ENCODE data around the gene DLG3. TPM values are rescaled to one million over a fixed set of nuclear protein-coding genes. Genes with fewer than 3 reads are reported as not detected.

Gene DLG3
- total RNA-seq, 4 donors from 2014 or later, result 21.7 to 27.0 (median 22.5) TPM

DNA sequence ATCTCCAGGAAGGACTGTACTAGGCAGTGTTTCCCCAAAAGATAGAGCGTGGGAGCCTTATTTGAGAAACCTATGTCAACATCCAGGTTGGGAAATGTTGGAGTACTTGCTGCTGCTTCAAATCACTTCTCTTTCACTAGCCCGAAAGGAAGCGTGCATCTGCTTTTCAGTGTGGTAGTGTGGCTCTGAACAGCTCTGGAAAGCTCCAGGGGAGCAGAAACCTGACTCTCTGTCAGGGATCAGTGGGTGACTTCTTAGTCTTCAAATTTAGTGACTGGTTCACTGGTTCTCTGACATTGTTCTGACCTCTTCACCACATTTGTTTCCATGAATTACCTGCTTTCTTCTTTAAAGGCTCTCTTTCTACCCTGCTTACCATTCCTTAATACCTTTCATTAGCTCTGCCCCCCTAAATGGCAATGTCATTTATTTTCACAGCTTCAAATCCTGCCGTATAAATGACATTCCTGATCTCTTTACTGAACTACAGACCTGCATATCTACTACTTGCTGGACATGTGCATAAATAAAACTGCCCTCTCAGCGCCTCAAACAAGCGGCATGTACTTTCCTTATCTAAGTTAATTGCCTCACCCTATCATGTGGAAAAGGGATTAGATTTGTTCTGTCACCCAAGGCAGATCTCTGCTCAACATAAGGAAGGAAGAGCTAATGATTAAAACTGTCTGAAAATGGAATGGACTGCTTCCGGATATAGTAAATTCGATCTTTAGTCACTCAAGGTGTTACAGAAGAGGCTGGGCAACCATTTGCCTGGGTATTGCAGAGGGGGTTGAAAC is 37.0 kb downstream of the DLG3 start:
- Histone ChIP-seq H3K36me3 (no peaks in the 10 kb centered on the region), H3K9me3 (no peaks in the 10 kb centered on the region), H3K27ac (replicated peaks in 1 of 4) (peak overlapping the region; percentile 74 to 81 (median 74)), H3K27me3 (peaks cover 0 to 4% (median 0%) of the 10 kb centered on the region in 4 donors), H3K4me3 (no peak overlapping the region), H3K4me1 (peaks cover 22 to 53% (median 49%) of the 10 kb centered on the region in 4 donors)
- 66% methylated on average over 8 of the region's 8 CpGs for WGBS
- DNase-seq (ENCODE audit: extremely low spot score), result no peak
- TF ChIP-seq, protein P1, sequence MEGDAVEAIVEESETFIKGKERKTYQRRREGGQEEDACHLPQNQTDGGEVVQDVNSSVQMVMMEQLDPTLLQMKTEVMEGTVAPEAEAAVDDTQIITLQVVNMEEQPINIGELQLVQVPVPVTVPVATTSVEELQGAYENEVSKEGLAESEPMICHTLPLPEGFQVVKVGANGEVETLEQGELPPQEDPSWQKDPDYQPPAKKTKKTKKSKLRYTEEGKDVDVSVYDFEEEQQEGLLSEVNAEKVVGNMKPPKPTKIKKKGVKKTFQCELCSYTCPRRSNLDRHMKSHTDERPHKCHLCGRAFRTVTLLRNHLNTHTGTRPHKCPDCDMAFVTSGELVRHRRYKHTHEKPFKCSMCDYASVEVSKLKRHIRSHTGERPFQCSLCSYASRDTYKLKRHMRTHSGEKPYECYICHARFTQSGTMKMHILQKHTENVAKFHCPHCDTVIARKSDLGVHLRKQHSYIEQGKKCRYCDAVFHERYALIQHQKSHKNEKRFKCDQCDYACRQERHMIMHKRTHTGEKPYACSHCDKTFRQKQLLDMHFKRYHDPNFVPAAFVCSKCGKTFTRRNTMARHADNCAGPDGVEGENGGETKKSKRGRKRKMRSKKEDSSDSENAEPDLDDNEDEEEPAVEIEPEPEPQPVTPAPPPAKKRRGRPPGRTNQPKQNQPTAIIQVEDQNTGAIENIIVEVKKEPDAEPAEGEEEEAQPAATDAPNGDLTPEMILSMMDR (IDR thresholded peaks at IDR 0.05), result no peak
- TF ChIP-seq POLR2A (IDR thresholded peaks at IDR 0.05; ENCODE audit: low read depth) (no peak), EP300 (IDR thresholded peaks at IDR 0.05) (no peak), POLR2AphosphoS5 (IDR thresholded peaks at IDR 0.05) (no peak)
- intact Hi-C loops (cut with DNase I), result no loop called here

DNA sequence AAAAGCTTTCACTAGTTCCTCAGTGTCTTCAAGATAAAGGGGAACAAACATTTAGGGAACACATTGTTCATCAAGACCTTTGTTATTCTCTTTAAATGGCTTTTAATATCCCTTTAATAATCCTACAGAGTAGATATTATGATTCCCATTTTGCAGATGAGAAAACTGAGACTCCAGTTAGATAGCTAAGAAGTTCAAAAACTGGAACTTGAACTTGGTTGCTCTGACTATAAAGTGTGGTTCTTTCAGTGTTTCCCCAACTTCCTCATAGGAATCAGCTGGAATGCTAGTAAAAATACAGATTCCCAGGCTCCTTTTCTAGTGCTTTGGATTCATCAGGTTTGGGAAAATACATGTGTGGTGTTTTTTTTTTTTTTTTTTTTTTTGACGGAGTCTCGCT is 37.7 kb downstream of the DLG3 start:
- TF ChIP-seq POLR2A (IDR thresholded peaks at IDR 0.05; ENCODE audit: low read depth), result no peak
- TF ChIP-seq, protein P1 (IDR thresholded peaks at IDR 0.05), result no peak
- no peak for TF ChIP-seq POLR2AphosphoS5 (IDR thresholded peaks at IDR 0.05)
- intact Hi-C loops (cut with DNase I), result no loop called here
- Histone ChIP-seq H3K4me3 (no peak overlapping the region), H3K9me3 (no peaks in the 10 kb centered on the region), H3K27ac (replicated peaks in 1 of 4) (peak overlapping the region in 1 of 4 donors; percentile 81), H3K36me3 (no peaks in the 10 kb centered on the region), H3K27me3 (peaks cover 0 to 4% (median 0%) of the 10 kb centered on the region in 4 donors), H3K4me1 (peaks cover 22 to 47% (median 45%) of the 10 kb centered on the region in 4 donors)
- DNase-seq (ENCODE audit: extremely low spot score), result no peak
- WGBS, result 74% methylated on average over 2 of the region's 2 CpGs

- Histone ChIP-seq H3K9me3 (no peaks in the 10 kb centered on the region), H3K4me1 (peaks cover 5 to 15% (median 14%) of the 10 kb centered on the region in 4 donors), H3K27me3 (peaks cover 0 to 2% (median 0%) of the 10 kb centered on the region in 4 donors), H3K36me3 (no peaks in the 10 kb centered on the region), H3K27ac (replicated peaks in 1 of 4) (no peak overlapping the region), H3K4me3 (no peak overlapping the region)
- 78% methylated on average over 7 of the region's 7 CpGs for WGBS
- intact Hi-C loops (cut with DNase I), result no loop called here
- no peak for TF ChIP-seq POLR2AphosphoS5 (IDR thresholded peaks at IDR 0.05)
- TF ChIP-seq EP300 (IDR thresholded peaks at IDR 0.05), result no peak
- TF ChIP-seq POLR2A (IDR thresholded peaks at IDR 0.05; ENCODE audit: low read depth), result no peak
- TF ChIP-seq, protein P1 (IDR thresholded peaks at IDR 0.05), result no peak
- DNase-seq (ENCODE audit: extremely low spot score), result no peak
Observed at GRCh38 chrX:70485466-70485865, 40.8 kb downstream of the DLG3 start.

DNA sequence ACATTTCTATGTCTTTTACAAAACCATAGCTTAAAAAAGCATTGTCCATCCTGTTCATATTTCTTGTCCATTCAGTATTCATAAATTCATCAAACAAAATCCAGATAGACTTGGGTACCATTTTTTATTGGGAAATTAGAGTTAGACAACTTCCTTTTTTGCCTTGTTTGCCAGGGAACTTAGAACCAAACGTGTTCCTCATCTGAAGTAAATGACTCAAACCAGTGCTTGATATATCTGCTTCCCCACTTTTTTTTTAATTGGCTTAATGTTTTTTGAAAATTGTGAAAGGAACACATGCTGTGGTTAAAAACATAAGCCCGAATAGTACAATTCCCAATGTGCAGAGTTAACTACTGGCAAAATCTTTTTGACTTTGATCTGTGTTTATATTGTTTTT is 44.2 kb downstream of the DLG3 start:
- Histone ChIP-seq H3K27ac (replicated peaks in 1 of 4) (no peak overlapping the region), H3K9me3 (no peaks in the 10 kb centered on the region), H3K27me3 (no peaks in the 10 kb centered on the region), H3K4me3 (no peak overlapping the region), H3K36me3 (peaks cover 0 to 23% (median 17%) of the 10 kb centered on the region in 4 donors), H3K4me1 (no peaks in the 10 kb centered on the region)
- 37% methylated on average over 2 of the region's 2 CpGs for WGBS
- intact Hi-C loops (cut with DNase I), result no loop called here
- TF ChIP-seq EP300 (IDR thresholded peaks at IDR 0.05) (no peak), POLR2A (IDR thresholded peaks at IDR 0.05; ENCODE audit: low read depth) (no peak)
- DNase-seq (ENCODE audit: extremely low spot score), result no peak

GRCh38 chrX:70494441-70494840 is 49.8 kb downstream of the DLG3 start:
- H3K27me3 ChIP-seq, result no peaks in the 10 kb centered on the region
- no peak for DNase-seq (ENCODE audit: extremely low spot score)
- intact Hi-C loops (cut with DNase I), result no loop called here
- 68% methylated on average over 4 of the region's 4 CpGs for WGBS
- H3K4me1 ChIP-seq, result no peaks in the 10 kb centered on the region
- no peaks in the 10 kb centered on the region for H3K9me3 ChIP-seq
- peaks cover 0 to 50% (median 38%) of the 10 kb centered on the region in 4 donors for H3K36me3 ChIP-seq
- TF ChIP-seq, protein P1 (IDR thresholded peaks at IDR 0.05), result no peak
- TF ChIP-seq POLR2A (IDR thresholded peaks at IDR 0.05; ENCODE audit: low read depth) (no peak), POLR2AphosphoS5 (IDR thresholded peaks at IDR 0.05) (no peak), EP300 (IDR thresholded peaks at IDR 0.05) (no peak)
- H3K27ac ChIP-seq (replicated peaks in 1 of 4), result no peak overlapping the region
- H3K4me3 ChIP-seq, result no peak overlapping the region

Measured in esophagus muscularis mucosa (tissue), 4 donors.